ENCODE results near the gene CD151. TPM values are rescaled to one million over a fixed set of nuclear protein-coding genes. Genes with fewer than 3 reads are reported as not detected.

Gene CD151
- polyA plus RNA-seq, 1 of the 3 experiments (the other 2 are of a cell fraction) = 922 TPM

GRCh38 chr11:788953-789940, 43.5 kb upstream of the CD151 start:
- TF ChIP-seq RAD21 (IDR thresholded peaks at IDR 0.05; ENCODE audit: low read length) (no peak), RCOR1 (IDR thresholded peaks at IDR 0.05; ENCODE audit: low read length) (no peak), GATA2 (CRISPR knock-in tag; IDR thresholded peaks at IDR 0.05) (no peak), YY1 (IDR thresholded peaks at IDR 0.05; ENCODE audit: low read depth) (no peak), PBX3 (IDR thresholded peaks at IDR 0.05) (no peak), RXRA (IDR thresholded peaks at IDR 0.05; ENCODE audit: borderline replicate concordance, low read depth) (no peak), POLR2AphosphoS5 (IDR thresholded peaks at IDR 0.05; ENCODE audit: low read depth, low read length) (no peak; the same call in 1 of the 2 replicates), GABPA (IDR thresholded peaks at IDR 0.05; ENCODE audit: low read depth) (no peak), CTCF (IDR thresholded peaks at IDR 0.05) (no peak), TCF12 (IDR thresholded peaks at IDR 0.05) (no peak), EP300 (IDR thresholded peaks at IDR 0.05; ENCODE audit: borderline replicate concordance in 1 of 2, low read depth in 1 of 2, low read length in 1 of 2) (no peak), TEAD4 (IDR thresholded peaks at IDR 0.05; ENCODE audit: borderline replicate concordance, insufficient read depth) (no peak), SIN3A (IDR thresholded peaks at IDR 0.05; ENCODE audit: borderline replicate concordance, low read depth, low read length) (no peak)
- TF ChIP-seq, protein P1, sequence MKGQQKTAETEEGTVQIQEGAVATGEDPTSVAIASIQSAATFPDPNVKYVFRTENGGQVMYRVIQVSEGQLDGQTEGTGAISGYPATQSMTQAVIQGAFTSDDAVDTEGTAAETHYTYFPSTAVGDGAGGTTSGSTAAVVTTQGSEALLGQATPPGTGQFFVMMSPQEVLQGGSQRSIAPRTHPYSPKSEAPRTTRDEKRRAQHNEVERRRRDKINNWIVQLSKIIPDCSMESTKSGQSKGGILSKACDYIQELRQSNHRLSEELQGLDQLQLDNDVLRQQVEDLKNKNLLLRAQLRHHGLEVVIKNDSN (IDR thresholded peaks at IDR 0.05; ENCODE audit: borderline replicate concordance, low read depth) = no peak
- TF ChIP-seq, protein P2, sequence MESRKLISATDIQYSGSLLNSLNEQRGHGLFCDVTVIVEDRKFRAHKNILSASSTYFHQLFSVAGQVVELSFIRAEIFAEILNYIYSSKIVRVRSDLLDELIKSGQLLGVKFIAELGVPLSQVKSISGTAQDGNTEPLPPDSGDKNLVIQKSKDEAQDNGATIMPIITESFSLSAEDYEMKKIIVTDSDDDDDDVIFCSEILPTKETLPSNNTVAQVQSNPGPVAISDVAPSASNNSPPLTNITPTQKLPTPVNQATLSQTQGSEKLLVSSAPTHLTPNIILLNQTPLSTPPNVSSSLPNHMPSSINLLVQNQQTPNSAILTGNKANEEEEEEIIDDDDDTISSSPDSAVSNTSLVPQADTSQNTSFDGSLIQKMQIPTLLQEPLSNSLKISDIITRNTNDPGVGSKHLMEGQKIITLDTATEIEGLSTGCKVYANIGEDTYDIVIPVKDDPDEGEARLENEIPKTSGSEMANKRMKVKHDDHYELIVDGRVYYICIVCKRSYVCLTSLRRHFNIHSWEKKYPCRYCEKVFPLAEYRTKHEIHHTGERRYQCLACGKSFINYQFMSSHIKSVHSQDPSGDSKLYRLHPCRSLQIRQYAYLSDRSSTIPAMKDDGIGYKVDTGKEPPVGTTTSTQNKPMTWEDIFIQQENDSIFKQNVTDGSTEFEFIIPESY (IDR thresholded peaks at IDR 0.05; ENCODE audit: borderline replicate concordance, low read depth) = no peak
- Histone ChIP-seq H3K9ac (peak overlapping the region; percentile 33; the same call in 1 of the 2 replicates), H3K4me3 (ENCODE audit: low read depth in 2 of 2, low read length in 1 of 2) (peak overlapping the region; percentile 58 to 67), H3K79me2 (ENCODE audit: insufficient read depth) (no peaks in the 10 kb centered on the region), H3K4me2 (peak overlapping the region; percentile 85), H4K20me1 (ENCODE audit: insufficient read depth) (no peaks in the 10 kb centered on the region), H3K27ac (ENCODE audit: low read depth in 2 of 2, low read length in 1 of 2) (peak overlapping the region in 1 of 2 experiments; percentile 66; a peak in 2 of 4 replicates), H3K9me3 (no peaks in the 10 kb centered on the region), H3K4me1 (ENCODE audit: control insufficient read depth in 1 of 2, insufficient read depth in 2 of 2, low read depth in 1 of 2, low read length in 1 of 2) (peaks cover 0 to 20% of the 10 kb centered on the region in 2 experiments; a peak in 1 of 4 replicates), H3K27me3 (ENCODE audit: insufficient read depth) (no peaks in the 10 kb centered on the region), H2AFZ (ENCODE audit: low read depth) (no peak overlapping the region), H3K36me3 (replicated peaks in 1 of 2; ENCODE audit: control insufficient read depth in 1 of 2, insufficient read depth in 2 of 2, low read length in 1 of 2) (peaks cover 0 to 29% of the 10 kb centered on the region in 2 experiments), H3F3A (replicated peaks; ENCODE audit: insufficient read depth) (peaks cover 8% of the 10 kb centered on the region), H3K9me2 (no peaks in the 10 kb centered on the region)
- 35% methylated on average over 10 of the region's 31 CpGs for WGBS (ENCODE audit: low lambda C conversion rate)
- POLR2A ChIA-PET = interaction anchor here (1.2 to 3.2 kb wide), 4 partner anchors 13 to 30 kb away, joined by 3 to 18 read pairs (median 6); partner anchors contain the start of genes GATD1, PNPLA2 and RPLP2
- CTCF ChIA-PET = interaction anchor here (0.6 kb wide), 1 partner anchor 18 kb away, joined by 3 read pairs; no protein-coding TSS in a partner anchor
- DNase-seq = no peak

Measured in SK-N-SH (cell line).